ENCODE measurements around the gene UCHL1.
A peak's percentile ranks its signal among the peaks of the same experiment; 100 is the strongest.

DNA sequence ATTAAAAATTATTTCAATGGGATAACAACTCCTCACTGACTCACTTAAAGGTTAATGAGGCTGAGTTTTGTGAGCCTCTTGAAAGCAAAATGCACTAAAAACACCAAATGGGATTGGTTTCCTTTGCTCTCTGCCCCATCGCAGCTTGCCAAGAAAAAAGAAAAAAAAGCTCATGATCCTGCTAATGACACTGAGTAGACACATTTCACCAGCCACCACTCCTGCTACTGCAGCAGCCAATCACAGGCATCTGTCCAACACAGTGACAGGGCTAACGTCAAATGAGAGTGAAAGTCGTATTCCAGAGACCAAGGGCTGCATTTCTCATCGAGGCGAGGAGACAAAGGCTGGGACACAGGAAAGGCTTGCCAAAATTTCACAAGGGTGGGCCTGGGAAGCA is 47.5 kb upstream of the UCHL1 start:
- TF ChIP-seq POLR2AphosphoS5 (IDR thresholded peaks at IDR 0.05; ENCODE audit: low read depth, low read length) (no peak), SIN3A (IDR thresholded peaks at IDR 0.05; ENCODE audit: borderline replicate concordance, insufficient read depth, low read length) (no peak), TAF1 (IDR thresholded peaks at IDR 0.05; ENCODE audit: borderline replicate concordance, insufficient read depth, low read length) (no peak), FOXP2 (optimal IDR thresholded peaks at IDR 0.05; ENCODE audit: borderline replicate concordance, extremely low read depth, extremely low read length, insufficient read depth) (no peak)
- TF ChIP-seq, protein P1, sequence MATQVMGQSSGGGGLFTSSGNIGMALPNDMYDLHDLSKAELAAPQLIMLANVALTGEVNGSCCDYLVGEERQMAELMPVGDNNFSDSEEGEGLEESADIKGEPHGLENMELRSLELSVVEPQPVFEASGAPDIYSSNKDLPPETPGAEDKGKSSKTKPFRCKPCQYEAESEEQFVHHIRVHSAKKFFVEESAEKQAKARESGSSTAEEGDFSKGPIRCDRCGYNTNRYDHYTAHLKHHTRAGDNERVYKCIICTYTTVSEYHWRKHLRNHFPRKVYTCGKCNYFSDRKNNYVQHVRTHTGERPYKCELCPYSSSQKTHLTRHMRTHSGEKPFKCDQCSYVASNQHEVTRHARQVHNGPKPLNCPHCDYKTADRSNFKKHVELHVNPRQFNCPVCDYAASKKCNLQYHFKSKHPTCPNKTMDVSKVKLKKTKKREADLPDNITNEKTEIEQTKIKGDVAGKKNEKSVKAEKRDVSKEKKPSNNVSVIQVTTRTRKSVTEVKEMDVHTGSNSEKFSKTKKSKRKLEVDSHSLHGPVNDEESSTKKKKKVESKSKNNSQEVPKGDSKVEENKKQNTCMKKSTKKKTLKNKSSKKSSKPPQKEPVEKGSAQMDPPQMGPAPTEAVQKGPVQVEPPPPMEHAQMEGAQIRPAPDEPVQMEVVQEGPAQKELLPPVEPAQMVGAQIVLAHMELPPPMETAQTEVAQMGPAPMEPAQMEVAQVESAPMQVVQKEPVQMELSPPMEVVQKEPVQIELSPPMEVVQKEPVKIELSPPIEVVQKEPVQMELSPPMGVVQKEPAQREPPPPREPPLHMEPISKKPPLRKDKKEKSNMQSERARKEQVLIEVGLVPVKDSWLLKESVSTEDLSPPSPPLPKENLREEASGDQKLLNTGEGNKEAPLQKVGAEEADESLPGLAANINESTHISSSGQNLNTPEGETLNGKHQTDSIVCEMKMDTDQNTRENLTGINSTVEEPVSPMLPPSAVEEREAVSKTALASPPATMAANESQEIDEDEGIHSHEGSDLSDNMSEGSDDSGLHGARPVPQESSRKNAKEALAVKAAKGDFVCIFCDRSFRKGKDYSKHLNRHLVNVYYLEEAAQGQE (IDR thresholded peaks at IDR 0.05; ENCODE audit: insufficient read depth in 1 of 2, low read depth in 2 of 2, low read length in 2 of 2), result 0 out of 4 replicates have a peak, but pooled peaks of 1 of the 2 experiments have one; percentile 40

Measured in PFSK-1 (cell line).